Colonic mucosa (tissue), 4 donors: ENCODE results near the gene NUP214. TPM values are rescaled to one million over a fixed set of nuclear protein-coding genes. Genes with fewer than 3 reads are reported as not detected.

ENCODE experiments used
- DNase-seq: peaks from one replicate; pipeline ENCODE4 v3.0.0-alpha.2; 2020
- H3K27ac ChIP-seq: fragments of 200-600 bp; one replicate; pipeline ENCODE4 v1.8.0; 2021
- H3K27me3 ChIP-seq: fragments of 200-600 bp; one replicate; pipeline ENCODE4 v1.8.0; 2021
- H3K36me3 ChIP-seq: fragments of 200-600 bp; one replicate; pipeline ENCODE4 v1.8.0; 2021
- H3K4me1 ChIP-seq: fragments of 200-600 bp; one replicate; pipeline ENCODE4 v1.8.0; 2021; ENCODE audit warnings: mild to moderate bottlenecking
- H3K4me3 ChIP-seq: fragments of 200-600 bp; one replicate; pipeline ENCODE4 v1.8.0; 2021
- H3K9ac ChIP-seq, 2 donors: one replicate each; pipeline ENCODE4 v1.7.0; 2013; ENCODE audit warnings: control low read depth in 2 of 2, low read depth in 2 of 2, low read length in 2 of 2
- H3K9me3 ChIP-seq: fragments of 200-600 bp; one replicate; pipeline ENCODE4 v1.8.0; 2021
- intact Hi-C: fragments of 100-400 bp; cut with DNase I; formaldehyde crosslinking; loops from one replicate; pipeline ENCODE4 v1.14.1; 2022
- total RNA-seq, 2 donors: library from RNA; stranded (reverse); fragmentation: NEBNext Ultra II Directional in 1 of 2; extraction: Animal tissue kit (Norgen Biotek cat#: 25700) in 1 of 2; gene quantifications; one replicate each; pipeline ENCODE4 v1.2.1, GENCODE V29; 2021
- TF ChIP-seq, protein P1 (sequence below): fragments of 200-600 bp; IDR thresholded peaks from one replicate; pipeline ENCODE4 v1.8.0; 2022; ENCODE audit warnings: antibody characterized with exemption, mild to moderate bottlenecking
- donor health status: healthy.
- donor health status: DM: no; HTN: no; CAD: no.
- donor health status: DM: no; HTN: no; CAD: no.

NUP214 gene
- total RNA-seq, 2 donors from 2014 or later: 32.2 to 43.8 TPM

- no peaks in the 10 kb centered on the region for H3K27me3 ChIP-seq
- TF ChIP-seq, protein P1, sequence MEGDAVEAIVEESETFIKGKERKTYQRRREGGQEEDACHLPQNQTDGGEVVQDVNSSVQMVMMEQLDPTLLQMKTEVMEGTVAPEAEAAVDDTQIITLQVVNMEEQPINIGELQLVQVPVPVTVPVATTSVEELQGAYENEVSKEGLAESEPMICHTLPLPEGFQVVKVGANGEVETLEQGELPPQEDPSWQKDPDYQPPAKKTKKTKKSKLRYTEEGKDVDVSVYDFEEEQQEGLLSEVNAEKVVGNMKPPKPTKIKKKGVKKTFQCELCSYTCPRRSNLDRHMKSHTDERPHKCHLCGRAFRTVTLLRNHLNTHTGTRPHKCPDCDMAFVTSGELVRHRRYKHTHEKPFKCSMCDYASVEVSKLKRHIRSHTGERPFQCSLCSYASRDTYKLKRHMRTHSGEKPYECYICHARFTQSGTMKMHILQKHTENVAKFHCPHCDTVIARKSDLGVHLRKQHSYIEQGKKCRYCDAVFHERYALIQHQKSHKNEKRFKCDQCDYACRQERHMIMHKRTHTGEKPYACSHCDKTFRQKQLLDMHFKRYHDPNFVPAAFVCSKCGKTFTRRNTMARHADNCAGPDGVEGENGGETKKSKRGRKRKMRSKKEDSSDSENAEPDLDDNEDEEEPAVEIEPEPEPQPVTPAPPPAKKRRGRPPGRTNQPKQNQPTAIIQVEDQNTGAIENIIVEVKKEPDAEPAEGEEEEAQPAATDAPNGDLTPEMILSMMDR: no peak
- intact Hi-C loops: no loop called here
- no peak for DNase-seq
- no peak overlapping the region for H3K9ac ChIP-seq
- H3K9me3 ChIP-seq: no peaks in the 10 kb centered on the region
- H3K36me3 ChIP-seq: no peaks in the 10 kb centered on the region
- no peak overlapping the region for H3K27ac ChIP-seq
- no peak overlapping the region for H3K4me3 ChIP-seq
- peaks cover 5% of the 10 kb centered on the region for H3K4me1 ChIP-seq
Observed at GRCh38 chr9:131234799-131235479, 109.6 kb downstream of the NUP214 start.

DNA sequence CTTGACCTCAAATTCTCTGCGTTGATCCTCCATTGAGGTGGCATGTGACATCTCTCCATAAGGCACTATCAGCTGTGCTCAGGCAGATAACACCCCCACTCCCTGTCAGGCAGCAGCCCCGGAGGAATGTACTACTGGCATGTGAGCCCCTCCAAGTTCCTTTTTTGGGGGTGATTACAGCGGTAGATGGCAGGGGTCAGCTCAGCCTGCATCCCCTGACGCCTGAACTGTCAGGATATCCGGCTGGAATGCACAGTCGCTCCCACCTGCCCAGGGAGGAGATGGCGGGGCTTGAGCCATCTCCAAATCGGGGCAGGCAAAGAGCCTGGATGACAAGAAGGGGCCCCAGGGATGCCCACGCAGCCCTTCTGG is 110.1 kb downstream of the NUP214 start:
- no peaks in the 10 kb centered on the region for H3K27me3 ChIP-seq
- no peaks in the 10 kb centered on the region for H3K9me3 ChIP-seq
- H3K36me3 ChIP-seq: no peaks in the 10 kb centered on the region
- no peak overlapping the region for H3K27ac ChIP-seq
- DNase-seq: no peak
- intact Hi-C loops: no loop called here
- TF ChIP-seq, protein P1: no peak
- peaks cover 5% of the 10 kb centered on the region for H3K4me1 ChIP-seq
- no peak overlapping the region for H3K4me3 ChIP-seq
- H3K9ac ChIP-seq: no peak overlapping the region

GRCh38 chr9:131236161-131236560 is 110.8 kb downstream of the NUP214 start:
- Histone ChIP-seq H3K4me1 (peaks cover 5% of the 10 kb centered on the region), H3K27ac (no peak overlapping the region), H3K36me3 (no peaks in the 10 kb centered on the region), H3K4me3 (no peak overlapping the region), H3K27me3 (no peaks in the 10 kb centered on the region), H3K9ac (no peak overlapping the region), H3K9me3 (no peaks in the 10 kb centered on the region)
- no peak for DNase-seq
- intact Hi-C loops: no loop called here
- TF ChIP-seq, protein P1: no peak

DNA sequence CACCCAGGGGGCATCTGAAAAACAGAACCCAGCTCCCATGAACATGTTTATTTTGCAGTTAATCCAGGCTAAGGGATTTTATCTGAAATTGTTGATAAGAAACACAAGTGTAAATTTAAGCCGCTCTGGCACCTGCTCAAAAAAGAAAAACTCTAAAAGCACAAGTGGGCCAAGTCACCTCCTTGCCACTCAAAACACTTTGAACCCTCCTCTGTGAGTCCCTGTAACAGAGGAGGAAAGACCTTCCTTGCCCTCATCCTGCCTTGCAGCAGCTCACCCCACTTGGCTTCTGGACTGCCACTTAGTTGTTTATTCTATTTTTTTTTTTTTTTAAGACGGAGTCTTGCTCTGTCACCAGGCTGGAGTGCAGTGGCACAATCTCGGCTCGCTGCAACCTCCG is 111.4 kb downstream of the NUP214 start:
- intact Hi-C loops: no loop called here
- H3K9ac ChIP-seq: no peak overlapping the region
- H3K27ac ChIP-seq: no peak overlapping the region
- TF ChIP-seq, protein P1: no peak
- no peak overlapping the region for H3K4me3 ChIP-seq
- no peaks in the 10 kb centered on the region for H3K9me3 ChIP-seq
- no peaks in the 10 kb centered on the region for H3K27me3 ChIP-seq
- DNase-seq: no peak
- no peaks in the 10 kb centered on the region for H3K36me3 ChIP-seq
- H3K4me1 ChIP-seq: peaks cover 5% of the 10 kb centered on the region

DNA sequence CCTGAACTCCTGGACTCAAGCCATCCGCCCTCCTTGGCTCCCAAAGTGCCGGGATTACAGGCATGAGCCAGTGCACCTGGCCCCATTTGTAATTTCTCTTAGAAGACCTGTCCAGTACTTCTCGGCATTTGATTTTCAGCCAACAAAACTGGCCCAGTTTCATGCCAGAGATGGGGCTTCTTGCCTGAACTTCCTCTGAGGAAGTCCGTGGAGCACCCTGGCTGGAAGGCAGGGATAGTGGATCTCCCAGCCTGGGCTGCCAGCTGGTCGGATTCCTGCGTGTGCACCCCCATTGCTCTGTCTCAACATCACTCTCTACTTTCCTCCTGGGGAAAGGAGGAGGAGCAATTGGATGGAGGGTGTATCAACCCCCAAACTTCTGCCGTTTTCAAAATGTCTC is 111.9 kb downstream of the NUP214 start:
- Histone ChIP-seq H3K4me3 (no peak overlapping the region), H3K9me3 (no peaks in the 10 kb centered on the region), H3K27ac (no peak overlapping the region), H3K9ac (no peak overlapping the region), H3K36me3 (no peaks in the 10 kb centered on the region), H3K4me1 (peaks cover 5% of the 10 kb centered on the region), H3K27me3 (no peaks in the 10 kb centered on the region)
- no peak for DNase-seq
- TF ChIP-seq, protein P1: no peak
- intact Hi-C loops: no loop called here
